Measurements from ENCODE around the gene ANKLE1. TPM values are rescaled to one million over a fixed set of nuclear protein-coding genes. Genes with fewer than 3 reads are reported as not detected.

Gene ANKLE1
- total and polyA plus RNA-seq, 8 donors: 0.45 to 2.4 (median 1.6) TPM

DNA sequence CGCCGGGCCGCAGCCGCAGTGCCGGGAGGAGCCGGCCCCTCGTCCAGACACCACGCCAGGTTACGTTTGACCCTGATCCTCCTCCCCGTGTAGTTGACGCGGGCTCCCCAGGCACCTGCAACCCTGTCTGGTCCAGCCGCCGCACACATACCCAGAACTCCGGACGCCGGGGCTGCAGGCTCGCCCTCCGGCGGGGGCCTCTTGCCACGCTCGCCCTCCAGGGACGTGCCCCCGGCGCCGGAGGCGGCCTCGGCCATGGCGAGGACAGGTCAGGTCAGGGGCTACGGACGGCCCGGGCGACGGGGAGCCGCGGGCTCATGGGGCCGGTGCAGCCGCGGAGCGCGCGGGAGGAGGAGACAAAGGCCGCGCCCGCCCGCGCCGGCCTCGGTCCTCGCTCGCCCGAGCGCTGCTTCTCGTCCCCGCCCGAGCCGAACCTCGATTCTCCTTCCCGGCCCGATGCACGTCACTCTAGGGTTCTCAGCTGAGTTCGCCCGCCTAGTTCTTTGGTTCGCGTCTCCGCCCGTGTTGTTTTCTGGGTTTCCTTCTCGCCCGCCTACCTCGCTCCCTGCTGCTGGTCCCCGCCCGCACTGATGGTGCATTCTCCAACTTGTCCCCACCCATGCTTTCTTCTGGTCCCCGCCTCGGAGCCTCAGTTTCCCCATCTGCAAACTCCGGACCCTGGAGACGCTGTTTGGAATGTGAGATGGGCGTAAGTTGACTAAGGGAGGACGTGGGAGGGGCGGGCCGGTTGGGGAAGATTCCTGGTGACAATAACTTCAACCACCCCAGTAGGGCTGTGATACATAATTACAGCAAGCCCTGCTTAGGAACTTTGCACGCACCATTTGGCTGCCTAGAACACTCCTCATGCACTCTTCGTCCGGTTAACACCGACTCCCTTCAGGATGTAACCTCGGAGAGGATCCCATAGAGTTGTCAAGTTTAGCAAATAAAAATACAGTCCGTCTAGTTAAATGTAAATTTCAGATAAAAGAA lies 53.0 kb downstream of the ANKLE1 start, which contains the start of gene ANO8:
Gene ANO8 (minus strand): TSS at position 442 of the 996 bp plus-strand sequence. CDS start 185 bp downstream, at position 257.
- TF ChIP-seq, protein P1, sequence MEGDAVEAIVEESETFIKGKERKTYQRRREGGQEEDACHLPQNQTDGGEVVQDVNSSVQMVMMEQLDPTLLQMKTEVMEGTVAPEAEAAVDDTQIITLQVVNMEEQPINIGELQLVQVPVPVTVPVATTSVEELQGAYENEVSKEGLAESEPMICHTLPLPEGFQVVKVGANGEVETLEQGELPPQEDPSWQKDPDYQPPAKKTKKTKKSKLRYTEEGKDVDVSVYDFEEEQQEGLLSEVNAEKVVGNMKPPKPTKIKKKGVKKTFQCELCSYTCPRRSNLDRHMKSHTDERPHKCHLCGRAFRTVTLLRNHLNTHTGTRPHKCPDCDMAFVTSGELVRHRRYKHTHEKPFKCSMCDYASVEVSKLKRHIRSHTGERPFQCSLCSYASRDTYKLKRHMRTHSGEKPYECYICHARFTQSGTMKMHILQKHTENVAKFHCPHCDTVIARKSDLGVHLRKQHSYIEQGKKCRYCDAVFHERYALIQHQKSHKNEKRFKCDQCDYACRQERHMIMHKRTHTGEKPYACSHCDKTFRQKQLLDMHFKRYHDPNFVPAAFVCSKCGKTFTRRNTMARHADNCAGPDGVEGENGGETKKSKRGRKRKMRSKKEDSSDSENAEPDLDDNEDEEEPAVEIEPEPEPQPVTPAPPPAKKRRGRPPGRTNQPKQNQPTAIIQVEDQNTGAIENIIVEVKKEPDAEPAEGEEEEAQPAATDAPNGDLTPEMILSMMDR (IDR thresholded peaks at IDR 0.05): no peak
- peak; percentile 77 for ATAC-seq

DNA sequence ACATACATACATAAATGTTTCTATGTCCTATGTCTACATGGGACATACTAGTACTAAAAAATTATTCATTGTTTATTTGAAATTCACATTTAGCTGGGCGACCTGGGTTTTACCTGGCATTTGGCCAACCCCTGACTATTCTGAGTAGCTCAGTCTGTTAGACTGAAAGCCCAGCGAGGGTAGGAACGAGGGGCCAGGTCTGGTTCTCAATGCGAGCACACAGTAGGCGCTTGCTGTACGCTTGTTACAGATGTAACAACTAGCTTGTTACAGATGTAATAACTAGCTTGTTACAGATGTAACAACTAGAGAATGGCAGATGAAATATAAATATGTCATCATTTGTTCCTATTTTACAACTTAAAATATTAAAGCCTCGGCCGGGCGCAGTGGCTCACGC lies 53.9 kb downstream of the ANKLE1 start:
- Histone ChIP-seq H3K27ac (no peak overlapping the region), H3K4me1 (peaks cover 12 to 51% of the 10 kb centered on the region in 2 donors), H3K9me3 (peaks cover 0 to 2% of the 10 kb centered on the region in 2 donors), H3K36me3 (peaks cover 0 to 6% of the 10 kb centered on the region in 2 donors), H3K4me3 (peak overlapping the region in 1 of 2 donors; percentile 74), H3K27me3 (peaks cover 0 to 7% of the 10 kb centered on the region in 2 donors)
- intact Hi-C loops (cut with DNase I): no loop called here
- no peak for ATAC-seq
- TF ChIP-seq, protein P1 (IDR thresholded peaks at IDR 0.05): no peak
- DNase-seq: no peak

More for the DNA sequence above, 53.0 kb downstream of the ANKLE1 start, which contains the start of gene ANO8:
- Histone ChIP-seq H3K4me1 (peaks cover 12 to 51% of the 10 kb centered on the region in 2 donors), H3K9me3 (peaks cover 0 to 2% of the 10 kb centered on the region in 2 donors), H3K4me3 (peak within 1 kb of the TSS; percentile 74 to 78), H3K27ac (peak within 1 kb of the TSS; percentile 45 to 70), H3K27me3 (peaks cover 0 to 16% of the 10 kb centered on the region in 2 donors), H3K36me3 (peaks cover 0 to 9% of the 10 kb centered on the region in 2 donors)
- intact Hi-C loops (cut with DNase I): no loop called here
- peak; percentile 94 to 97 (median 96) for DNase-seq

Other genes with a start within 250 kb of the ANKLE1 start
- 10 to 100 TPM in 1 of 2 donors, 1 to 10 TPM in 1; 8.4 to 11.6 TPM for gene HAUS8, start 206.4 kb upstream of the ANKLE1 start, total RNA-seq
- gene HAUS8, start 206.4 kb upstream of the ANKLE1 start, polyA plus RNA-seq (ENCODE audit: insufficient read length in 6 of 6): 10 to 100 TPM; 11.1 to 15.2 (median 13.8) TPM
- 100 to 1,000 TPM in 1 of 2 donors, 10 to 100 TPM in 1; 89.5 to 149 TPM for gene MYO9B, start 206.1 kb upstream of the ANKLE1 start, total RNA-seq
- gene MYO9B, start 206.1 kb upstream of the ANKLE1 start, polyA plus RNA-seq (ENCODE audit: insufficient read length in 6 of 6): 10 to 100 TPM; 56.5 to 72.6 (median 60.1) TPM
- 10 to 100 TPM; 23.1 to 25.6 TPM for gene USE1, start 66.5 kb upstream of the ANKLE1 start, total RNA-seq
- gene USE1, start 66.5 kb upstream of the ANKLE1 start, polyA plus RNA-seq (ENCODE audit: insufficient read length in 6 of 6): 10 to 100 TPM; 28.5 to 40.9 (median 33.5) TPM
- 10 to 100 TPM; 35.4 to 38.0 TPM for gene OCEL1, start 55.7 kb upstream of the ANKLE1 start, total RNA-seq
- 10 to 100 TPM in 5 of 6 donors, 1 to 10 TPM in 1; 9.7 to 21.2 (median 11.9) TPM for gene OCEL1, start 55.7 kb upstream of the ANKLE1 start, polyA plus RNA-seq (ENCODE audit: insufficient read length in 6 of 6)
- gene NR2F6, start 36.0 kb upstream of the ANKLE1 start, total RNA-seq: 10 to 100 TPM; 48.7 to 56.5 TPM
- gene NR2F6, start 36.0 kb upstream of the ANKLE1 start, polyA plus RNA-seq (ENCODE audit: insufficient read length in 6 of 6): 10 to 100 TPM; 18.6 to 34.9 (median 29.6) TPM
- 1 to 10 TPM; 4.8 to 9.2 TPM for gene USHBP1, start 17.2 kb upstream of the ANKLE1 start, total RNA-seq
- gene USHBP1, start 17.2 kb upstream of the ANKLE1 start, polyA plus RNA-seq (ENCODE audit: insufficient read length in 6 of 6): 10 to 100 TPM in 5 of 6 donors, 1 to 10 TPM in 1; 9.2 to 13.3 (median 11.9) TPM
- gene BABAM1, start 14.5 kb upstream of the ANKLE1 start, total RNA-seq: 10 to 100 TPM; 73.1 to 75.5 TPM
- 100 to 1,000 TPM in 4 of 6 donors, 10 to 100 TPM in 2; 99.3 to 108 (median 102) TPM for gene BABAM1, start 14.5 kb upstream of the ANKLE1 start, polyA plus RNA-seq (ENCODE audit: insufficient read length in 6 of 6)
- 10 to 100 TPM; 16.9 to 17.1 TPM for gene ABHD8, start 21.5 kb downstream of the ANKLE1 start, total RNA-seq
- 10 to 100 TPM in 4 of 6 donors, 1 to 10 TPM in 2; 6.8 to 11.7 (median 10.2) TPM for gene ABHD8, start 21.5 kb downstream of the ANKLE1 start, polyA plus RNA-seq (ENCODE audit: insufficient read length in 6 of 6)
- 10 to 100 TPM; 72.9 to 91.9 TPM for gene MRPL34, start 24.0 kb downstream of the ANKLE1 start, total RNA-seq
- 10 to 100 TPM; 32.2 to 41.9 (median 37.8) TPM for gene MRPL34, start 24.0 kb downstream of the ANKLE1 start, polyA plus RNA-seq (ENCODE audit: insufficient read length in 6 of 6)
- gene DDA1, start 27.7 kb downstream of the ANKLE1 start, total RNA-seq: 10 to 100 TPM; 30.5 to 44.1 TPM
- gene DDA1, start 27.7 kb downstream of the ANKLE1 start, polyA plus RNA-seq (ENCODE audit: insufficient read length in 6 of 6): 10 to 100 TPM; 24.7 to 37.4 (median 33.0) TPM
- 10 to 100 TPM; 18.0 to 21.0 TPM for gene ANO8, start 53.0 kb downstream of the ANKLE1 start, total RNA-seq
- gene ANO8, start 53.0 kb downstream of the ANKLE1 start, polyA plus RNA-seq (ENCODE audit: insufficient read length in 6 of 6): 10 to 100 TPM in 4 of 6 donors, 1 to 10 TPM in 2; 9.8 to 14.0 (median 12.0) TPM
- gene GTPBP3, start 55.7 kb downstream of the ANKLE1 start, total RNA-seq: 10 to 100 TPM; 16.9 to 23.5 TPM
- 10 to 100 TPM; 18.1 to 29.0 (median 22.4) TPM for gene GTPBP3, start 55.7 kb downstream of the ANKLE1 start, polyA plus RNA-seq (ENCODE audit: insufficient read length in 6 of 6)
- 10 to 100 TPM; 21.9 to 59.5 TPM for gene PLVAP, start 95.4 kb downstream of the ANKLE1 start, total RNA-seq
- 10 to 100 TPM; 14.0 to 23.2 (median 18.0) TPM for gene PLVAP, start 95.4 kb downstream of the ANKLE1 start, polyA plus RNA-seq (ENCODE audit: insufficient read length in 6 of 6)
- gene CCDC194, start 112.3 kb downstream of the ANKLE1 start, total RNA-seq: 1 to 10 TPM in 1 of 2 donors, under 1 TPM in 1; 0.61 to 1.4 TPM
- gene CCDC194, start 112.3 kb downstream of the ANKLE1 start, polyA plus RNA-seq (ENCODE audit: insufficient read length in 6 of 6): under 1 TPM in 3 of 6 donors, not detected in 3; 0.17 to 0.27 (median 0.20) TPM
- 100 to 1,000 TPM in 1 of 2 donors, 10 to 100 TPM in 1; 90.2 to 104 TPM for gene BST2, start 123.7 kb downstream of the ANKLE1 start, total RNA-seq
- gene BST2, start 123.7 kb downstream of the ANKLE1 start, polyA plus RNA-seq (ENCODE audit: insufficient read length in 6 of 6): 10 to 100 TPM; 12.5 to 22.4 (median 18.1) TPM
- 10 to 100 TPM; 41.7 to 47.7 TPM for gene MVB12A, start 138.1 kb downstream of the ANKLE1 start, total RNA-seq
- 10 to 100 TPM; 44.3 to 59.5 (median 47.1) TPM for gene MVB12A, start 138.1 kb downstream of the ANKLE1 start, polyA plus RNA-seq (ENCODE audit: insufficient read length in 6 of 6)
- not detected for gene TMEM221, start 166.8 kb downstream of the ANKLE1 start, total RNA-seq
- 1 to 10 TPM; 1.6 to 2.6 (median 2.0) TPM for gene TMEM221, start 166.8 kb downstream of the ANKLE1 start, polyA plus RNA-seq (ENCODE audit: insufficient read length in 6 of 6)
- gene NXNL1, start 179.0 kb downstream of the ANKLE1 start, total RNA-seq: not detected
- under 1 TPM in 1 of 6 donors, not detected in 5; 0.28 TPM for gene NXNL1, start 179.0 kb downstream of the ANKLE1 start, polyA plus RNA-seq (ENCODE audit: insufficient read length in 6 of 6)
- gene SLC27A1, start 188.6 kb downstream of the ANKLE1 start, total RNA-seq: 10 to 100 TPM; 16.9 to 21.9 TPM
- 10 to 100 TPM; 21.0 to 28.1 (median 26.4) TPM for gene SLC27A1, start 188.6 kb downstream of the ANKLE1 start, polyA plus RNA-seq (ENCODE audit: insufficient read length in 6 of 6)
- gene PGLS, start 229.7 kb downstream of the ANKLE1 start, total RNA-seq: 10 to 100 TPM; 78.2 to 85.4 TPM
- 10 to 100 TPM; 58.0 to 86.5 (median 69.2) TPM for gene PGLS, start 229.7 kb downstream of the ANKLE1 start, polyA plus RNA-seq (ENCODE audit: insufficient read length in 6 of 6)

All from left lung (tissue), 10 donors.